HG02885 (cell line): ENCODE data around the gene TOP1.

ENCODE experiments used
- ATAC-seq: cut with Tn5 transposase; IDR thresholded peaks from one replicate; pipeline ENCODE4 v1.9.1; 2021; ENCODE audit warnings: mild to moderate bottlenecking; ENCODE audit not compliant: unreplicated experiment, poor library complexity

The TOP1 gene

DNA sequence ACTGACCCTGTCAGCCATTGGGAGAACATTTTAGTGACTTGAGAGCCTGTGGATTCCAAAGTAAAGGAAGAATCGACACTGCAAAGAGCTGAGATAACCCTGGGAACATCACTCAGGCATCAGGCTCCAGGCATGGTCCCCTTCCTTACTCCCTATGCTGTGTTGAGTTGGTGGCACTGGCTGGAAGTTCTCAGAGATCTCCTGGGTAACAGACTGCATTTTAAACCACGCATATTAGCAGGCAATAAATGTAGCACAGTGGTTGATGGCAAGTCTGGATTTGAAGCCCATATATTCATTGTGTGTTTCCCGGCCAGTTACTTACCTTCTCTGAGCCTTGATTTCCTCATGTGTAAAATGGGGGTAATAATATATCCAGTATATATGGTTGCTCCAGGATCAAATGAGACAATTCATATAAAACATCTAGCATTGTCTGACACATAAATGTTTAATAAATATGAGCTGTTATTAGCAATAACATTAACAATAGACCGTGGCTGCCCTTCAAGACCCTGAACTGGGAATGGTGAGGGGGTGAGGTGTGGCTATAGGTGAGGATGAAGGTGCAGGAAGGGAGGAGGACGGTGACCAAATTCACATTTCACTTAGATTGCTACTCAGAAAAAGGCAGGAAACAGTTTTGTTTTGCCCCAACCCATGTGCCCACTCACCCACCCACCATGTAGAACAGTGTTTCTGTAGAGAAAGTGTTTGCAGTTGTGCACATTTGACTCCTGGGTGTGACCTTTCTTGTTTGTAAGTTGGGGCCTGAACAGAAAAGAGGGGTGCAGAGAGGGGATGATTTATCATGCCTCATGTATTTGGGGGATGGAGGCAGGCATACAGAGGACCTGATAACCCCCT, 110.8 kb downstream of the TOP1 start:
- ATAC-seq = no peak

DNA sequence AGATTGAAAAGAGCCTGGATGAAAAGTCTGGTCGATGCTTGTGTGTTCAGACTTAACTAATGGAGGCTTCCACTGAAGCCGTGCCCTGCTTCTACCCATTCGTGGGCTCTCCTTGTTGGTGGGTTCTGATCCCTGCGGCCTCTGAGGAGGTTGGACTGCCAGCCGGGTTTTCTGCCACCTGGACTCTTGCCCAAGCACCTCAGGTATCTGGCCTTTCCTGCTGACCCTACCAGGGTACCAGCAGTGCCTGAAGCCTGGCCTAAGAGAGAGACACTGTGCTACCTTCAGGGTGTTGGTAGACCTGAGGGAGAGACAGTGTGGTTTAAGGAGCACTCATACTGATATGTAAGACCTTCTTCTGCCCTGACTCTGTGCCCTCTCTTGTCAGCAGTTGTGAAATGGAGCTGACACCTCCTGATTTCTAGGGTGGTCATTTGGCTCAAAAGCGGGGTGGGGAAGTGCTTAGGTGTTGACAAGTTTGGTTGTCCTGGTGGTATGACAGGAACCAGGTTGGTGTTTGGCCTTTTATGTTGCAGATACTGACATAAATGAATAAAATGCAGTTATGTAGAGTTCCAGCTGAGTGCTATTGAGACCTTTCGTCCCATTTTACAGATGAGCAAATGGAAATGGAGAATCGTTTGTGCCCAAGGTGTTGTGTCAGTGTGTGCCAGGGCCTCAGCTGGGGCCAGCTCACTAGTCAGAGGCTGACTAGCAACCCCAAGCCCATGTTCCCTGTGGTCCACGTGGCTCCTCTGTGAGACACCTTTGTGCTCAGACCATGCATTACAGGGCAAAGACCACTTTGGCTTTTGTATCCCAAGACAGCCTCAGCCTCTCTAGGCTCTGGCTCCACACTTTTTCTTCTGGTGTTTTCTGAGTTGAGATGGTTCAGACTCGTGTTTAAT, 111.9 kb downstream of the TOP1 start:
- ATAC-seq = no peak

DNA sequence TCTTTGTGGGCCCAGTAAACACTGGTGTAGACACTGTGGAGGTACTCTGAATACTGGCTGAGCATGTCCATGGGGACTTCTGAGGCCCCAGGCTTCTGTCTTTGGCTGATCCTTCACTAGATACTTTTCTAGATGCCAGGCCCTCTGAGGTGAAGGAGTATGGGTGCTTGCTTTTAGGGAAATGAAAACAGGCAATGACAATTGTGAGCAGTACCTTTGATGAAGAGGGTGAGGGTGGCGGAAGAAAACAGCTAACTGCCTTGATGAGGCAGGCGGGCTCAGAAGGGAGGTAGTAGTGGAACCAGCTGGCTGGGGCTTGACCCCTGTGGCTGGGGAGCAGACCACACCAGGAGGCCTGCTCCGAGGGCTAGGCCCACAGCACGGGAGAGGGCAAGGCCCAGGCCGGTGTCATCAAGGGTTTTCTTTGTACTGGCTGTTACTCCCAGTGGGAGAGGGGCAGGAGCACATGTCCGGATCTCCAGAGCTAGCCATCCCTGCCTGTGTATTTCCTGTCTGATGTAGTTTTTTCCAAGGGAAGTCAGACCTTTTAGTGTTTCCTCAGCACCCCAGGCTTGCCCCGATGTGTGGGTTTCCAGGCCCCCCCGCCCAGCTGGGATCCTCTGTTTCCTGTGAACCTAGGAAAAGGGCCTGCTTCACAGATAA, 112.7 kb downstream of the TOP1 start:
- ATAC-seq = no peak

DNA sequence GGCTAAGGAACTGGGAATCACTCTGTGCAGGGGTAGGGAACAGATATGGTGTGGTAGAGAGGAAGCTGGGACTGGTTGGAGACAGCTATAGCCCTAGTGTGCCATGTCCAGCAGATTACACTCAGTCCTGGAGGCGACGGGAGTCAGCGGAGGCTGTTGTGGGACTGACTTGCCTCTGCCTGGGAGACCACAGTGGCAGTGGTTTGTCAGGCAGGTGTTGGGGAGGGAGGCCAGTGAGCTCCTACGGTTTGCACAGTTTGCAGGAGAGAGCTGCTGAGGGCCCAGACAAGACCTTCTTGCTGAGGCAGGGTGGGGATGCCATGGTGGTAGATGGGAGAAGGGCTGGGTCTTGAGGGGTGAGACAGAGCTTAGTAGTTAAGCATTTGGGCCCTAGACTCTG, 113.6 kb downstream of the TOP1 start:
- no peak for ATAC-seq

DNA sequence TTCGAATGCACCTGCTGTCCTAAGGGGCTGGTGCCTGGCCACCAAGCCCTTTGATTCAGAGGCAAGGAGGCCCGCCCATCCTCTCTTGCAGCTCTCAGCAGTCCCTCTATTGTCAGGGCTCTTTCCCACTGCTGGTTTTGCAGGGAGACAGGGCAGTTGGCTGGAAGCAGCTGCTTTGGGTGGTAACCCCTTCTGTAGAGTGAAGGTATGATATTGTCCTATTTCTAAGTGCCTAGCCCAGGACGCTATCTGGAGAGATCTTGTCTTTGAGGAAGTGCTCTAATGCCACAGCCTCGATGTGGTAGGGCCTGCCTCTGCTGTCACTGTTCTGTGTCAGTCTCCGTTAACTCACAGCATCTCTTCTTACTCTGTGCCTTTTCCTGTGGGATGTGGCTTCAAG, 114.3 kb downstream of the TOP1 start:
- ATAC-seq = peak; percentile 39

DNA sequence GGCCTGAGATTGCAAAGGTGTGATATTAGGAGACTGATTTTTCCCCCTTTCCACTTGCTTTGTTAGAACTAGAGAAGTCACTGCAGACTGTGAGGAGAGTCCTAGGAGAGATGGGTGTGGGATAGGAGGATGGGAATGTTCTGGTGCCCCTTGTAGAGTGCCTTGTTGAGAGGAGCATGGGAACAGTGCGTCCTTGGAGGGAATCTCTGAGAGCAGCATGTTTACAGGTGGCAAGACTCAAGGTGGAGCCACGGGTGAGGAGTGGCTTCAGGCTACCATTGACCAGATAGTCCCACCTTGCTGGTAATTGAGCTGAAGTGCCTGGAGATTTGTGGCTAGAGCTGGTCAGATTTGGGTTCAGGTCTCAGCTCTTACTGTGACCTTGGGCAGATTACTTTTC, 114.7 kb downstream of the TOP1 start:
- ATAC-seq = no peak

DNA sequence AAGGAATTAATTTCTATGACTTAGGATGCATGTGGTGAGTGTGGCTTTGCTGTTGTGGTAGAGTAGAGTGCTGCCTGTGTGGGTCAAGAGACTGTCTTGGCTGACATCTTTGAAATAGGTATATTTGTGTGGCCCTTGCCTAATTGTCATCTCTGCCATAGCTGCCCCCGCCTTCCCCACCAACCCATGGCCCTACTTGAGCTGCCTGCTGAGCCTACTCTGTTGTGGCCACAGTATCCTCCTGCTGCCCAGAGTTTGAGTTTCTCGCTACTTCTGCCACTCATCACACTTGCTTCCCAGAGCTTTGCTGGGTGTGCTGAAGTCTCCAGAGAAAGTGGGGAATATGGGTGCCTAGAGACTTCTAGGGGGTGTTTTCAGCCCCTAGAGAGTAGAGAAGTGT, 116.7 kb downstream of the TOP1 start:
- ATAC-seq = no peak

DNA sequence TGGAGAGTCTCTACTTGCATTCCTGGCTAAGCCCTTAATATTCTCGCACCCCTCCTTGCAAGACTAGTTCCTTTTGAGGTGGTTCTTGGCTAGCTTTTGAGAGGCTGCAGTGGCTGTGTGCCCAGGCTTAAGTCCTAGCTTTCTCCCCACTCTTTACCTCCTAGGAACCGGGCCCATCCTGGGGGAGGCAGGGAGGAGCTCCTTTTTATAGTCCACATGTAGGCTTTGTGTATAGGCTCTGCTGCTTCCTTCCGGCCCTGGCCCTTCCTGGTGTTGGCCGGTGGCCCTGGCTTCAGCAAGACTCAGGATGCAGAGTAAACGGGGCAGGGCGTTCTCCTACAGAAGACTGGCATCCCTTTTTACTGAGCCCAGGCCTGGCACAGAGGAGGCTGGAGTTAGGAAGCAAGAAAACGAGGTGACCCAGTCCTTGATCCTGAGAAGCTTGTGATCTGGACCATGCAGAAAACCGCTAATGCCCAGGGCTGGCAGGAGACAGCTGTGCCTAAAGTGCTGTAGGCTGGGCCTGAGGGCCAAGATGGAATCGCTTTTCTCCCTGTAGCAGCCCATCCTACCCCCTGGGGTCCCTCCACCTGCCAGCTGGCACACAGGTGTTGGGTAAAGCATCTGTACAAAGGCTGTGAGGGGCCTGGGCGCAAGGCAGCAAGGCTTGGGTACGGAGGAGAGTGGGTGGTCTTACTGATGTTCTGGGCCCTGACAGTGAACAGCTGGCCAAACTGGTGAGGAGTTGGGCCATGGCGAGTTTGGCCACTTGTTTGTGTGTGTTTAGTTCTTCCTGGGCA, 117.4 kb downstream of the TOP1 start:
- ATAC-seq = no peak

DNA sequence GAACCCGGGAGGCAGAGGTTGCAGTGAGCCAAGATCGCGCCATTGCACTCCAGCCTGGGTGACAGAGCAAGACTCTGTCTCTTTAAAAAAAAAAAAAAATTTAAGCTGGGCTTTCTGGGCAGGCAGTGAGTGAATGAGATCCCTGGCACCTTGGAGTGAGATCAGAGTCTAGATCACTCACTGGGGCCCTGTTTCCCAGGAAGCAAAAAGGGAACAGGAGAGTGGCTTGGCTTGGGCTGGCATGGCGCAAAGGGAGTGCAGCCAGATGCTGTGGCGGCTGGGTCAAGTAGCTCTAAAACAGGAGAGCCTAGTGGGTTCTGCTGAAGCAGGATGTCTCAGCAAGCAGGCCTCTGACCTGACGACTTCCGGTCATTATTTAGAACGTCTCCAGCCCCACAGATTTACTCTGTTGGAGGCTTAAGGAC, 119.2 kb downstream of the TOP1 start:
- ATAC-seq = no peak

DNA sequence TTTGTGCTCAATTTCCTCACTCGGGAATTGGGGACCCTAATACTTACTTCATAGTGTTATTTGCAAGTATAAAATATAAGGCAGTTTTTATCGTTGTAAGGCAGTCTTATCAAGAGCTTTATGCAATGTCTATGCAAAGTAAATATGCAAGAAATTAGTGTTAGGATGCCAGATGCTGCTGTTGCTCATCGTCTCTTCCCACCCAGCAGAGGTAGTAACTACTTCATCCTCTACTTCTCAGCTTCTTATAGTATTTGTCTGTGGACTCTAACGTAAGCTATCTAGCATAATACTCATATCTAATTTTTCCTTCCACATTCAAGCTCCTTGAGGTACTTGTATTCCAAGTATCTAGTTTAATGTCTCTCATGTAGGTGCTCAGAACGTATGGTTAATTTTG, 120.3 kb downstream of the TOP1 start:
- ATAC-seq = no peak

DNA sequence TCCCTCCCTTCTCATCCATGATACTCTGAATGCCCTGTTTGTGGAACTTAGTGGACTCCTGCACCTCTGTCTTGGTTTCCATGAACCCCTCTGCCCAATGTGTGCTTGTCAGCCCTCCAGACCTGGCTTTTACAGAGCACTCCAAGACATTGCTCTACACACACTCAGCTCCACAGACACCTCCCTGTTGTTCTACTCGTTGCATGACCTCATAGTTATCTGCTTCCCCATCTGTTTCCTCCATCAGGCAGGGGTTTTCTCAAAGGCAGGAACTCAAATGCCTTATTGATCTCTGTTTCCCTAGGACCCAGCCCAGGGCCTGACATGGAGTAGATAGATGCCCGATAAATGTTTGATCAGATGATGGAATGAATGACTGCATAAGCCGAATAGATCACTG, 122.0 kb downstream of the TOP1 start:
- no peak for ATAC-seq

DNA sequence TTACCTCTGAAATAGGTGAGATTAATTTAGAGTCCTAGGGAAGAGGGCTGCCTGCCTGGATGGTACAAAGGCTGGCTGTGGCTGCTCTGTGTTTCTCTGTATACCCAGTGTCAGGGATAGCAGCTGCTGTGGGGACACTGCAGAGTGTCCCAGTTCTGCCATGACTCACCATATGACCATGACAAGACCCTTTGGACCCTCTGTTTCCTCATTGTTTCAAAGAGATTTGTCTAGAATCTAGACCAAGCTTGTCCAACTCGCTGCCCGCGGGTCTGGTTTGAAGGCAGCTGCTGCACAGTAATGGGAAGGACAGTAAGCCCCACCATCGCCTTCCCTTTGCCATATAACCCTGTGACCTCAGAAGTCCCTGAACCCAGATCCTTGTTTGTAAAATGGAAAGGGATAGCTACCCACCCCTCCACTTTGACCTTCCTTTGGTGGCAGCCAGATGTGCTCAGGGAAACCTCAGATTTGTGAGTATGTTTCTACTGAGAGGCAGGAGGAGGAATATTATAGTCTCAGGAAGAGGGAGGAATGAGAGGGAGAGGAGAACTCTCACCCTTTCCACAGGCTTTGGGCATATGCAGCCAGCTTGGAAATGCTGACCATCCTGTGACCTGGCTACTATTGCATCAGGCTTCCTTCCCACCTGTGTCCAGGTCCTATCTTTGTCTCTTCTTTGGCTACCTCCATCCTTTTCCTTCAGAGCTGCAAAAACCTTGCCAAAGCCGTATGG, 122.7 kb downstream of the TOP1 start:
- no peak for ATAC-seq

DNA sequence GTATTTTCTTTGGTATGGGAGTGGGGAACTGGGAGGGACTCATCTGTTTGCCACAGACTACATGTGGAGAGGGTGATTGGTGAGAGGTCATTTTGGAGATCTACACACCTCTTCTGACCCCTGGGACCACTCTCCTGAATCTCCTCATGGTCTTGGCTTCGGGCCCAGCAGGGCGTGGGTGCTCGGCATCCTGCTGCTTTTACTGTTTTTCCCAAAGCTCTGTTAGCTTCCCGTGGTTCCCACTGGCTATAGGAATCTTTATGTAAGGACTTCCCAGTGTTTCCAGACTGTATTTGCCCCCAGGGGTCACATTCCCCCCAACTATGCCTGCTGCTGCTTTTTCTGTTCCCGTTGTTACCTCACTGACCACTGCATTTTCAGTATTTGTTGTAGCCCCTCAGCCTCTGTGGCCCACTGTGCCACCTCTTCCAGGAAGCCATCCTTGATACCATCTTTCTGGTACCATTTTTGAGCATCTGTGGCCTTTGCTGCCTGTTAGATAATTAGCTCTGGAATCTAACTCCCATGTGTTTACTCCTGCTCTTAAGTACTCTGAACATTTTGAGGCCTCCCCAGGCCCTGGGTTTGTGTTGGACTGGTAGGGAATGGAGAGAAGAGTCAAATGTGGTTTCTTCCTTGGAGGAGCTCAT, 123.6 kb downstream of the TOP1 start:
- ATAC-seq = no peak

DNA sequence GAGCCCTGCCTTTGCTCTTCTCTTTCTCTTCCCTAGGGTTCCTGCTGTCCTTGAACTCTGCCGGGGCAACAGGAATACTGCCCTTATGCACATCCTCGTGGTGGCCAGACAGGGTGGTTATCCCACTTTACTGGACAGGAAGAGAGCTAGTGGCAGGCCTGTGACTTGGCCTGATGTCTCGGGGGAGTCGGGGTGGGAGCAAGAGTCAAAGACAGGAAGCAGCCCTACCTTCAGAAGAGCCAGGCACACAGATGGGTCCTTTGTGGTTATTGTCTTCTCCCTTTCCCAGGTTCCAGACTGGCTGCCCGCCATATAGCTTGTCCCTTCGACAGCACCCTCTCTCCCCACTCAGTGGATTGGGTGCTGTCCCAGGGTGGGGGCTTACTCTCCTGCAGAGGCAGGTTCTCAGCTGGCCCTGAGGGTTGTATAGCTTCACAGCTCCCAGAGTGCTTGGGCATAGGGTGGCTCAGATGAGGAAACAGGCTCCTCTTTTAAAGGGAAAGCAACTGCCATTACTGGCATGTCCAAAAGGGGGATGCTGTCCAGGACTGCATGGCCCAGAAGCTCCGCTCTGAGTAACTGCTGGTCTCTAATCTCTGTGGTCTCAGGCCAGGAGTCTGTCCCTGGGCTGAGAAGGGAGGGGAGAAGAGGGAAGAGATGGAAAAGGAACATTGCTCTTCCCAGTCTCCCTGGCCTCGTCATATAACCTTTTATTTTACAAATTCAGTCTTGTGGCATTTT, 126.0 kb downstream of the TOP1 start:
- no peak for ATAC-seq

DNA sequence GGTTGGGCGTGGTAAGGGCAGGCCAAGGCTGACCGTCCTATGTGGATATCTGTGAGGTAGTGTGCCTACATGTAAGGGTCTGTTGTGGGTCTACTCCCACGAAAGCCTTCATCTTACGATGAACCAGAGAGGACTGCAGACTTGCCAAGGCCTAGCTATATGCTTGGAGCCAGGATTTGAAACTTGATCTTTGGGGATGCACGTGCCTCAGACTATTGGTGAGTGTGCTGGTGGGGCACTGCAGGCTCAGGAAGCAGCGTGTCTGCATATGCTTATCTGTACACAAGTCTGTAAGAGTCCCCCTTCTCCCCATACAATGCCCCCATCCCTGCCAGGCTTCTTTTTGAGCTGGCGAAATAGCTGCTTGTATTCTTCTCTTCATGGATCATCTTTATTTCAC, 126.6 kb downstream of the TOP1 start:
- no peak for ATAC-seq

DNA sequence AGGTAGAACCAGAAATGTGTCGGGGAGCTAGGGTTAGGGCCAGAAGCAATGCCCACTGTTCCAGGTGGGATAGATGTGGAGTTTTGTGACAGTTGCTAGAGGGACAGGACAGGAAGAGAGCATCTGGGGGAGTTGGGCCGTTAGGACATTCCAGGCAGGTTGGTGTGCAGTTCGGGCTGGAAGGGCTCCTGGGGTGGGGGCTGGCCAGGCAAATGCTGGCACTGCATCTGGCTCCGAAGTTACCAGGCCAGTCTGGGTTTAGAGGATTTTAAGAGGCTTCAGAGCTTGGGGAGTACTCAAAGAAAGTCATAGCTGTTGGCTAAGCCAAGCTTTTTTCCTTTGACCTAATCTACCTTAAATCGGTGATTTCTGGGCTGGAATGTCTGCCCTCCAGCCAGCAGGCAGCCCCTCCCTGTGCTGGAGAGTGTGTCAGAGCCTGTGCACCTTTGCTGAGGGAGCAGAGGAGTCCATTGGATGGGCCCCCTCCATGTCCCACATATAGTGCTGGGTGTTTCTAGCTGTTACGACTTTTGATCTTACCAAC, 129.5 kb downstream of the TOP1 start:
- ATAC-seq = no peak

DNA sequence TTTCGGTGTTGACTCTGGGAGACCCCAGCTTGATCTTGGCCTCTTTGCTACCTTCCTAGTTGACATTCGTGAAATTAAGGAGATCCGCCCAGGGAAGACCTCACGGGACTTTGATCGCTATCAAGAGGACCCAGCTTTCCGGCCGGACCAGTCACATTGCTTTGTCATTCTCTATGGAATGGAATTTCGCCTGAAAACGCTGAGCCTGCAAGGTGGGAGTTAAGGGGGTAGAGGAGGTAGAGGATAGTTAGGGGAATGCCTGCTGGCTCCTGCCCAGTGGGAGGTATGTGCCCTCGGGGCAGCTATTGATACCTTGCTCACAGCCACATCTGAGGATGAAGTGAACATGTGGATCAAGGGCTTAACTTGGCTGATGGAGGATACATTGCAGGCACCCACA, 130.9 kb downstream of the TOP1 start:
- no peak for ATAC-seq

DNA sequence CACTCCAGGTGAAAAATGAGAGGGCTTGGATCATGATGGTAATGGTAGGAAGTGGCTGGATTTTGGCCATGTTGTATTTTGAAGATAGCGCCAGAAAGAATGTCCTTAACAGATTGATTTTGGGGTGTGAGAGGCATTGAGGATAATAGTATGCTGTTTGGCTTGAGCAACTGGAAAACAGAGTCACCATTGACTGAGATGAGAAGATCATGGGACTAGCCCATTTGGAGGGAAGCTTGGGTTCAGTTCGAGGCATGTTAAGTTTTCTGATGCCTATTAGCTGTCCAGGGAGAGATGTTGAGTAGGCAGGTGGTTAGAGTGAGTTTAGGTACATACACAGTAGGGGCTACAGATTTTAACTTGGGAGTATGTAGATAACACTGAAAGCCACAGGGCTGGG, 132.1 kb downstream of the TOP1 start:
- ATAC-seq = no peak
